Fibroblast of lung (primary cell): Measurements from ENCODE around the gene EFR3B.

Experiments used
- CTCF ChIP-seq, 2 donors: IDR thresholded peaks in 1 of 2; conservative IDR thresholded peaks in 1 of 2; 1 replicate in 1 of 2; 2 replicates in 1 of 2; pipeline ENCODE4 v1.5.1; 2011 to 2012; ENCODE audit warnings: low read length in 2 of 2, control low read depth in 1 of 2, inconsistent platforms in 1 of 2, low read depth in 1 of 2, mild to moderate bottlenecking in 1 of 2
- EZH2 ChIP-seq: IDR thresholded peaks from 2 replicates; pipeline ENCODE4 v1.5.1; 2012; ENCODE audit warnings: low read length, control low read depth, mild to moderate bottlenecking; ENCODE audit errors: missing control alignments

- TF ChIP-seq CTCF (conservative IDR thresholded peaks at IDR 0.05 in 1 of 2, IDR thresholded peaks at IDR 0.05 in 1 of 2; ENCODE audit: low read depth in 1 of 2, low read length in 2 of 2) (no peak), EZH2 (no peak)
Measured at GRCh38 chr2:25088817-25089516, 47.1 kb downstream of the EFR3B start.
